GM20000 (cell line): ENCODE results near the gene NRAP.

Experiments
- DNase-seq: peaks from one replicate; pipeline ENCODE4 v3.0.0; 2012; ENCODE audit warnings: low spot score
- TF ChIP-seq, protein P1 (sequence below): IDR thresholded peaks from 2 replicates; pipeline ENCODE4 v1.5.1; 2012; ENCODE audit warnings: mild to moderate bottlenecking, control low read depth; ENCODE audit errors: extremely low read depth, missing control alignments

NRAP gene

DNA sequence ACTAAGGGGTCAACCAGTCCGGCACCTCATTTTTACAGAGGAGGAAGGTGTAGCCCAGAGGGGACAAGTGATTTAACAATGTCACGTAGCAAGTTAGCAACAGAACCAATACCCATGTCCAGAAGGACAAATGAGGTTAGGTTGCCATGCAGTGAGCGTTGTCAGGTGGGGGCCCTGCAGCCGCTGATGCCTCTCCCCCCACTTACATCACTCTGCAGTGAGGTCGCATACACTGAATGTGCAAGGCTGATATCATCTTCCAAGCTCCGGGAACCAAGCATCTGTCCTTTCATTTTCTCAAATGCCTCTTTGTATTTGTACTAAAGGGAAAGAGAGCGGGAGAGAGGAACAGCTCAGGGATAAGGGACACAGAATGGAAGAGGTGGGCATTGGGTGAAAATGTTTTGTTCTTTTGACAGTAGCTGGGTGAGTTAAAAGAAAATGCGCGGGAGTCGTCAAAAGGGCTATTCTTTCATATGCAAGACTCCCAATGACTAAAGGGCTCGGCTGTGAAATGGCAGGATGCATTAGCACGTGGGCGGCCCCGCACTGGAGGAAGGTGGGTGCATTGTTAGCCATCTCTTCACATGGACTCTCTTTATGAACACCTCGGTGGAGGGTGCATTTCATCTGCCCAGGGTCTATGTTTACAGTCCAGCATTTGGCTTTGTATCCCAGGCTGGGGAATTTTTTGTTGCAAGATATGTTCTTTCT is 49.7 kb downstream of the NRAP start:
- no peak for DNase-seq
- TF ChIP-seq, protein P1, sequence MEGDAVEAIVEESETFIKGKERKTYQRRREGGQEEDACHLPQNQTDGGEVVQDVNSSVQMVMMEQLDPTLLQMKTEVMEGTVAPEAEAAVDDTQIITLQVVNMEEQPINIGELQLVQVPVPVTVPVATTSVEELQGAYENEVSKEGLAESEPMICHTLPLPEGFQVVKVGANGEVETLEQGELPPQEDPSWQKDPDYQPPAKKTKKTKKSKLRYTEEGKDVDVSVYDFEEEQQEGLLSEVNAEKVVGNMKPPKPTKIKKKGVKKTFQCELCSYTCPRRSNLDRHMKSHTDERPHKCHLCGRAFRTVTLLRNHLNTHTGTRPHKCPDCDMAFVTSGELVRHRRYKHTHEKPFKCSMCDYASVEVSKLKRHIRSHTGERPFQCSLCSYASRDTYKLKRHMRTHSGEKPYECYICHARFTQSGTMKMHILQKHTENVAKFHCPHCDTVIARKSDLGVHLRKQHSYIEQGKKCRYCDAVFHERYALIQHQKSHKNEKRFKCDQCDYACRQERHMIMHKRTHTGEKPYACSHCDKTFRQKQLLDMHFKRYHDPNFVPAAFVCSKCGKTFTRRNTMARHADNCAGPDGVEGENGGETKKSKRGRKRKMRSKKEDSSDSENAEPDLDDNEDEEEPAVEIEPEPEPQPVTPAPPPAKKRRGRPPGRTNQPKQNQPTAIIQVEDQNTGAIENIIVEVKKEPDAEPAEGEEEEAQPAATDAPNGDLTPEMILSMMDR = no peak

- DNase-seq = no peak
- TF ChIP-seq, protein P1 = no peak
Measured at GRCh38 chr10:113613427-113613826, 50.4 kb downstream of the NRAP start.

DNA sequence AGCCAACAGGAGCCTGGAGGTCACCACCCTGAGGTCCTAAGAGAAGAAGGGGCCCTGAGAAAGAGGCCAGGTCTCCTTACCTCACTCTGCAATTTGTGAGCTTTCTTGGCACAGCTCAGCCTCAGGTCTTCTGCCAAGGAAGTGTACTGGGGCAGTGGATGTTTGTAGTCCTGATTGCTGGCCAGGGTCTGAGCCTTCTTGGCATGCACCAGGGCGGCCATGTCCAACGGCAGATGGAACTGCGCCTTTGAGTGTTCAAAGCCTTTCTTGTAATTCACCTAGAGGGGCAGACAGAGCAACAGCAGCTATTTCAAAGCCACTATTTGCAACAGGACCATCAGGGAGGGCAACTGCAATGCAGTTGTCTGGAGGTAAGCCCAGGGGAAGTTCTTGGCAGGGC is 51.7 kb downstream of the NRAP start:
- TF ChIP-seq, protein P1 = no peak
- no peak for DNase-seq

GRCh38 chr10:113610631-113611601 is 52.9 kb downstream of the NRAP start:
- TF ChIP-seq, protein P1 = no peak
- no peak for DNase-seq

DNA sequence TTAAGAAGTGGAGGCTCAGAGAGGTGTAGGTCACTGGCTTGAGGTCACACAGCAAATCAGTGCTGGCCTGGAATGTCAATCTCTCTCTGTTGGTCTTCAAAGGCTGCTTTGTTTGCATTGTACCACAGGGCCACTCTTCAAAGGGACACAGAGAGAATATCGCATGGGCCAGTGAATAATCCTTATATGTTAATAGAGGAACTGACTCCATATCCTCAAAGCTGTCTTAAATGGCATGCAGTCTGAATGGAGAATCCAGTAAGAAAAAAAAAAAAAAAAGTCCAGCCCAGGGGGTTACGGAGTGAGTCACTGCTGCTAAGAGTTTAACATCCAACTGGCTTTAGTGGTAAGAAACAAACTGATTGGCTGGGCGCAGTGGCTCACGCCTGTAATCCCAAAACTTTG is 54.1 kb downstream of the NRAP start:
- DNase-seq = no peak
- TF ChIP-seq, protein P1 = no peak

DNA sequence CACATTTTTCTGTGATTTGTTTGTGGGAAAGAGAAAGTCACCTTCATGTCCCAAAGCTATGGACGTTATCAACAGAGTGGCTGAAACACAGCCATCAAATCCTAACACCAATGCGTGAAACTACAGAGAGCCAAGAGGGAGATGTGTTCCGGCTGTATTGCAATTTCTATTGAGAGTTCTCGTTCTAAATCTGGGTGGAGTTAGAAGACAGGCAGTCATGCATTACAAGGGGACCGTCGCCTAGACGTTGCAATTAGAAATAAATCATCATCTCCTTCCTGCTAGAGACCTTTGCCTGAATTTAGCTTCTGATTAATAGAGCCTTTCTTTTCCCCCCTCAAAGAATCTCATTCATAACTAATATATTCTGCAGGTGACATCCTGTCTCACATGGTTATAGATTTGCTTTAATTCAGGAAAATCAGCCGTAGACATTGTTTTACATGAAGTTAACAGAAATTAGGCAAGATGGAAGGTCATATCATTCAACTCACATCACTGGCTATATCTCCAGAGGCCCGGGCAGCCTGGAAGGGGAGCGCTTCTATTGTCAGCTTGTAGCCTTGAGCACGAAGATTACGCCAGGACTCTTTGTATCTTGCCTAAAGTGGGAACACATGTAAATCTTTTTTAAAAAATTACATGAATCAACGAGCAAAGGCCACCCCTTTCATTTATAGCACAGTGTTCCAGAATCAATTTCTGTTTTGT is 58.4 kb downstream of the NRAP start:
- TF ChIP-seq, protein P1 = no peak
- DNase-seq = no peak

DNA sequence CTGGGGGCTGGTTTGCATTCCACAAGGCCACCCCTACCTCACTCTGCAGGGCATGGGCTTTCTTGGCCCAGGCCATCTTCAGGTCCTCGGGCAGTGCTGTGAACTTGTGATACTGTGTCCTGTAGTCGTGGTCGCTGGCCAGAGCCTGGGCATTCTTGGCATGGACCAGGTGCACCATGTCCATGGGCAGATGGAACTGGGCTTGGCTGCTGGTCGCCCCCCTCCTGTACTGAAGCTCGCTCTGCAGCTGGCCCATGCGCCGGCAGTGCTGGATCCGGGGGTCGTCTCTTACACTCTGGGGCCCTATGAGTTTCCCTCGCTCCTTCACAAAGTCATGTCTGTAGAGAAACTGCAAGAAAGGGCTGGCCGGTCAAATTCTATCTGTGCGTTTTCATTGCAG is 59.3 kb downstream of the NRAP start:
- TF ChIP-seq, protein P1 = no peak
- DNase-seq = no peak
